Measurements from ENCODE around the gene F12.

DNA sequence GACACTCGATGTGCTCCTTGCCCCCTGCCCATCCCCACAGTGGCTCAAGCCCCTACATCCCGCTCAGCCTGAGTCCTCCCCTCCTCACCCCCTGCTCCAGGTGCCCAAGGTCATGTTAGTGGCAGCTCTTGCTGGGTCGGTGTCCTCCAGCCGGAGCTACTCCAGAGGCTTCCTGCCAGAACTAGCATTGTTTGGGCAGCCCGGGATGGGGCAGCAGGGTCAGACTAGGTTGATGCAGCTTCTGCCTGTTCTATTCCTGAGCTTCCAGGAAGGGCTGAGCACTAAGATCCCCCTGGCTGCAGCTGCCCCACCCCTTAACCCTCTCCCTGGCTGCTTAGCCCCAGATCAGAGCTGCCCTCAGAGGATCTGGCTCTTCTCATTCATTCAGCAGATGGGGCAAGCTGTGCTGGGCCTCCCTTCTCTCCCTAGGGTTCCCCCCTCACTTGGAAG is 51.0 kb downstream of the F12 start:
- no peak for TF ChIP-seq ISL1 (CRISPR knock-in tag; IDR thresholded peaks at IDR 0.05)
- TF ChIP-seq, protein P1, sequence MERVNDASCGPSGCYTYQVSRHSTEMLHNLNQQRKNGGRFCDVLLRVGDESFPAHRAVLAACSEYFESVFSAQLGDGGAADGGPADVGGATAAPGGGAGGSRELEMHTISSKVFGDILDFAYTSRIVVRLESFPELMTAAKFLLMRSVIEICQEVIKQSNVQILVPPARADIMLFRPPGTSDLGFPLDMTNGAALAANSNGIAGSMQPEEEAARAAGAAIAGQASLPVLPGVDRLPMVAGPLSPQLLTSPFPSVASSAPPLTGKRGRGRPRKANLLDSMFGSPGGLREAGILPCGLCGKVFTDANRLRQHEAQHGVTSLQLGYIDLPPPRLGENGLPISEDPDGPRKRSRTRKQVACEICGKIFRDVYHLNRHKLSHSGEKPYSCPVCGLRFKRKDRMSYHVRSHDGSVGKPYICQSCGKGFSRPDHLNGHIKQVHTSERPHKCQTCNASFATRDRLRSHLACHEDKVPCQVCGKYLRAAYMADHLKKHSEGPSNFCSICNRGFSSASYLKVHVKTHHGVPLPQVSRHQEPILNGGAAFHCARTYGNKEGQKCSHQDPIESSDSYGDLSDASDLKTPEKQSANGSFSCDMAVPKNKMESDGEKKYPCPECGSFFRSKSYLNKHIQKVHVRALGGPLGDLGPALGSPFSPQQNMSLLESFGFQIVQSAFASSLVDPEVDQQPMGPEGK (CRISPR knock-in tag; IDR thresholded peaks at IDR 0.05; ENCODE audit: borderline replicate concordance): no peak
- no peak for TF ChIP-seq ZFP3 (CRISPR knock-in tag; IDR thresholded peaks at IDR 0.05)
- no peak for TF ChIP-seq TOX (CRISPR knock-in tag; IDR thresholded peaks at IDR 0.05; ENCODE audit: borderline replicate concordance)
- TF ChIP-seq, protein P2, sequence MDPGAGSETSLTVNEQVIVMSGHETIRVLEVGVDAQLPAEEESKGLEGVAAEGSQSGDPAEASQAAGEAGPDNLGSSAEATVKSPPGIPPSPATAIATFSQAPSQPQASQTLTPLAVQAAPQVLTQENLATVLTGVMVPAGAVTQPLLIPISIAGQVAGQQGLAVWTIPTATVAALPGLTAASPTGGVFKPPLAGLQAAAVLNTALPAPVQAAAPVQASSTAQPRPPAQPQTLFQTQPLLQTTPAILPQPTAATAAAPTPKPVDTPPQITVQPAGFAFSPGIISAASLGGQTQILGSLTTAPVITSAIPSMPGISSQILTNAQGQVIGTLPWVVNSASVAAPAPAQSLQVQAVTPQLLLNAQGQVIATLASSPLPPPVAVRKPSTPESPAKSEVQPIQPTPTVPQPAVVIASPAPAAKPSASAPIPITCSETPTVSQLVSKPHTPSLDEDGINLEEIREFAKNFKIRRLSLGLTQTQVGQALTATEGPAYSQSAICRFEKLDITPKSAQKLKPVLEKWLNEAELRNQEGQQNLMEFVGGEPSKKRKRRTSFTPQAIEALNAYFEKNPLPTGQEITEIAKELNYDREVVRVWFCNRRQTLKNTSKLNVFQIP (CRISPR knock-in tag; IDR thresholded peaks at IDR 0.05; ENCODE audit: borderline replicate concordance, low read depth): no peak
- no peak for TF ChIP-seq PPARA (CRISPR knock-in tag; IDR thresholded peaks at IDR 0.05; ENCODE audit: borderline replicate concordance)
- no peak for TF ChIP-seq ZNF565 (CRISPR knock-in tag; conservative IDR thresholded peaks at IDR 0.05; ENCODE audit: low read depth)
- TF ChIP-seq, protein P3, sequence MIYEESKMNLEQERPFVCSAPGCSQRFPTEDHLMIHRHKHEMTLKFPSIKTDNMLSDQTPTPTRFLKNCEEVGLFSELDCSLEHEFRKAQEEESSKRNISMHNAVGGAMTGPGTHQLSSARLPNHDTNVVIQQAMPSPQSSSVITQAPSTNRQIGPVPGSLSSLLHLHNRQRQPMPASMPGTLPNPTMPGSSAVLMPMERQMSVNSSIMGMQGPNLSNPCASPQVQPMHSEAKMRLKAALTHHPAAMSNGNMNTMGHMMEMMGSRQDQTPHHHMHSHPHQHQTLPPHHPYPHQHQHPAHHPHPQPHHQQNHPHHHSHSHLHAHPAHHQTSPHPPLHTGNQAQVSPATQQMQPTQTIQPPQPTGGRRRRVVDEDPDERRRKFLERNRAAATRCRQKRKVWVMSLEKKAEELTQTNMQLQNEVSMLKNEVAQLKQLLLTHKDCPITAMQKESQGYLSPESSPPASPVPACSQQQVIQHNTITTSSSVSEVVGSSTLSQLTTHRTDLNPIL (CRISPR knock-in tag; IDR thresholded peaks at IDR 0.05; ENCODE audit: low read depth): no peak
- TF ChIP-seq ZFP30 (CRISPR knock-in tag; IDR thresholded peaks at IDR 0.05): no peak
- no peak for TF ChIP-seq ZNF70 (CRISPR knock-in tag; IDR thresholded peaks at IDR 0.05)
- TF ChIP-seq ZNF8 (CRISPR knock-in tag; IDR thresholded peaks at IDR 0.05): no peak
- TF ChIP-seq, protein P4, sequence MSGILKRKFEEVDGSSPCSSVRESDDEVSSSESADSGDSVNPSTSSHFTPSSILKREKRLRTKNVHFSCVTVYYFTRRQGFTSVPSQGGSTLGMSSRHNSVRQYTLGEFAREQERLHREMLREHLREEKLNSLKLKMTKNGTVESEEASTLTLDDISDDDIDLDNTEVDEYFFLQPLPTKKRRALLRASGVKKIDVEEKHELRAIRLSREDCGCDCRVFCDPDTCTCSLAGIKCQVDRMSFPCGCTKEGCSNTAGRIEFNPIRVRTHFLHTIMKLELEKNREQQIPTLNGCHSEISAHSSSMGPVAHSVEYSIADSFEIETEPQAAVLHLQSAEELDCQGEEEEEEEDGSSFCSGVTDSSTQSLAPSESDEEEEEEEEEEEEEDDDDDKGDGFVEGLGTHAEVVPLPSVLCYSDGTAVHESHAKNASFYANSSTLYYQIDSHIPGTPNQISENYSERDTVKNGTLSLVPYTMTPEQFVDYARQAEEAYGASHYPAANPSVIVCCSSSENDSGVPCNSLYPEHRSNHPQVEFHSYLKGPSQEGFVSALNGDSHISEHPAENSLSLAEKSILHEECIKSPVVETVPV (CRISPR knock-in tag; IDR thresholded peaks at IDR 0.05): no peak

Measured in SK-N-SH treated with all-trans-retinoic acid at 6 μM for 48 hours (cell line).